ENCODE data around the gene ZNF644.

DNA sequence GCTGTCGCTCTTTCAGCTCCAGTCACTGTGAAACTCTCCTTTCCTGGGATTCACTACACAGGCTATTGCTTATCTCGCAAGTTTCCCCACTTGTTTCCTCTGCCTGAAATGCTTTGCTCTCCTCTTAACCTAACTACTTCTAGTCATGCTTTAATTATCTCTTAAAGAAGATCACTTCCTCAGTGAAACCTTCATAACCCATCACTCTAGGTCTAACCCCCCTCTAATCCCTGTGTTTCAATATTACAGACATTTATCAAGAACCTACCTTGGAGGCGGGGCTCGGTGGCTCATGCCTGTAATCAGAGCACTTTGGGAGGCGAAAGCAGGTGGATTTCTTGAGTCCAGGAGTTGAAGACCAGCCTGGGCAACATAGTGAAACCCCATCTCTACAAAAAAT is 16.7 kb upstream of the ZNF644 start:
- TF ChIP-seq, protein P1, sequence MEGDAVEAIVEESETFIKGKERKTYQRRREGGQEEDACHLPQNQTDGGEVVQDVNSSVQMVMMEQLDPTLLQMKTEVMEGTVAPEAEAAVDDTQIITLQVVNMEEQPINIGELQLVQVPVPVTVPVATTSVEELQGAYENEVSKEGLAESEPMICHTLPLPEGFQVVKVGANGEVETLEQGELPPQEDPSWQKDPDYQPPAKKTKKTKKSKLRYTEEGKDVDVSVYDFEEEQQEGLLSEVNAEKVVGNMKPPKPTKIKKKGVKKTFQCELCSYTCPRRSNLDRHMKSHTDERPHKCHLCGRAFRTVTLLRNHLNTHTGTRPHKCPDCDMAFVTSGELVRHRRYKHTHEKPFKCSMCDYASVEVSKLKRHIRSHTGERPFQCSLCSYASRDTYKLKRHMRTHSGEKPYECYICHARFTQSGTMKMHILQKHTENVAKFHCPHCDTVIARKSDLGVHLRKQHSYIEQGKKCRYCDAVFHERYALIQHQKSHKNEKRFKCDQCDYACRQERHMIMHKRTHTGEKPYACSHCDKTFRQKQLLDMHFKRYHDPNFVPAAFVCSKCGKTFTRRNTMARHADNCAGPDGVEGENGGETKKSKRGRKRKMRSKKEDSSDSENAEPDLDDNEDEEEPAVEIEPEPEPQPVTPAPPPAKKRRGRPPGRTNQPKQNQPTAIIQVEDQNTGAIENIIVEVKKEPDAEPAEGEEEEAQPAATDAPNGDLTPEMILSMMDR (IDR thresholded peaks at IDR 0.05): no peak
- TF ChIP-seq EP300 (IDR thresholded peaks at IDR 0.05): no peak

All from upper lobe of left lung (tissue), 4 donors.